Immature natural killer cell (primary cell): ENCODE results near the gene SLC7A11. TPM values are rescaled to one million over a fixed set of nuclear protein-coding genes. Genes with fewer than 3 reads are reported as not detected.
"Not testable (repeated sequence)": the region's sequence is repeated elsewhere in the genome, so short reads cannot be mapped to it uniquely, and the experiment has no call there.

Experiments used
- DNase-seq, 3 donors: peaks; one replicate each; pipeline ENCODE4 v3.0.0; 2022; ENCODE audit warnings: mixed read lengths in 1 of 3
- H3K27ac Mint-ChIP-seq, 6 donors: one replicate each; pipeline ENCODE4 v1.8.0; 2020; ENCODE audit warnings: mixed read lengths in 6 of 6, mild to moderate bottlenecking in 5 of 6, inconsistent platforms in 4 of 6, moderate library complexity in 3 of 6
- H3K27me3 Mint-ChIP-seq, 3 donors: one replicate each; pipeline ENCODE4 v1.8.0; 2020 to 2021; ENCODE audit warnings: low read depth in 3 of 3, mild to moderate bottlenecking in 3 of 3, mixed read lengths in 3 of 3, moderate library complexity in 3 of 3, inconsistent platforms in 1 of 3
- H3K36me3 Mint-ChIP-seq, 3 donors: one replicate each; pipeline ENCODE4 v1.8.0; 2020; ENCODE audit warnings: mixed read lengths in 3 of 3, inconsistent platforms in 2 of 3, mild to moderate bottlenecking in 2 of 3
- H3K4me1 Mint-ChIP-seq, 2 donors: one replicate each; pipeline ENCODE4 v1.8.0; 2020; ENCODE audit warnings: inconsistent platforms in 2 of 2, mild to moderate bottlenecking in 2 of 2, mixed read lengths in 2 of 2, moderate library complexity in 1 of 2
- H3K4me3 Mint-ChIP-seq, 5 donors: one replicate each; pipeline ENCODE4 v1.8.0; 2020; ENCODE audit warnings: mild to moderate bottlenecking in 5 of 5, mixed read lengths in 5 of 5, inconsistent platforms in 3 of 5, moderate library complexity in 3 of 5
- H3K9me3 Mint-ChIP-seq, 6 donors: one replicate each; pipeline ENCODE4 v1.8.0; 2020; ENCODE audit warnings: mild to moderate bottlenecking in 6 of 6, mixed read lengths in 6 of 6, inconsistent platforms in 4 of 6, moderate library complexity in 3 of 6
- polyA plus RNA-seq, 3 donors: library from polyadenylated mRNA; unstranded; fragments of 300-500 nt; fragmentation: Illumina TruSeq; gene quantifications; one replicate each; pipeline ENCODE4 v1.2.3, GENCODE V29; 2021

SLC7A11 gene
- polyA plus RNA-seq, 3 donors from 2014 or later: not detected

DNA sequence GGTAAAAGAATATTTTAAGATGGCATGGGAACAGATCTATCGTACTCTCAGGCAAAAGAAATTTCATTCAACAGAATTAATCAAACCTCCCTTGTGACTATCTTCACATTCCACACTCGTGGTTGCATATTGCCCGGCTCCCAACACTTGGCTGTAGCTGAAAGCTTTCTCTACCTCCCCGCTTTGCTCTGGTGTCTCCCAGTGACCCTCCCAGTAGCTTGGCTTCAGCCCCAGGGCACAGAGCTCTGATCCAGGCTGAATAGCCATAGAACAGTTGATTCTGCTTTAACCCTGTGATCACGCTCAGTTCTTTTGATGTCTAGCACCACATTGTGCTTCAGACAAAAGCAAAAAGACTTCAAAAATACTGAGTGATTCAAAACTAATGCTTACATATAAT, 24.6 kb downstream of the SLC7A11 start:
- Mint-ChIP-seq H3K36me3 (no peaks in the 10 kb centered on the region), H3K4me1 (no peaks in the 10 kb centered on the region), H3K27me3 (peaks cover 0 to 2% (median 0%) of the 10 kb centered on the region in 3 donors), H3K4me3 (no peak overlapping the region), H3K9me3 (peaks cover 0 to 14% (median 3%) of the 10 kb centered on the region in 6 donors), H3K27ac (no peak overlapping the region)
- DNase-seq: no peak

DNA sequence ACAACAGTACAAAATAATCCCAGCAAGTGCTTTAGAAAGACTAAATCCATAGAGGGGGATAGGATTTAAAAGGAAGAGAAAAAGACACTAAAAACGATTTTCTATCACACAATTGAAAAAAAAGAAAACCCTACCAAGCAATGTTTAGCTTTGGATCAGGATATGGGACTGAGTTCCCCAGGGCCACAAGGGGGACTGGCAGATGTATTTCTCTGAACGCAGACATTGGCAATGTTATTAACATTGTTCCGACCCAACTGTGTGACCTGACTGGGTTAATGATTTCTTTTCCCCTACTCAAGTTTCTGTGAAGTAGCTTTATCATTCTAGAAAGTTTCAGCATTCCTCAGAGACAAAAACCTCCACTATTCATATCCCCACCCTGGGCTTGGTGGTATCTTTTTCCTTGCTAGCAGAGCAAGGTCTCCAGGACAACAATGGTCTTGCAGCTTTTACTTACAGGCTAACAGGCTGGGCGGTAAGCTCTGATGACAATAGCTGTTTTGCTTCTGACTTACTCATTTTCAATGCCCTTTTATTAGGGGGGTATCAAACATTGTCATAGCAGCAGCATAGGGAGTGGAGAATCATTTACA, 25.8 kb downstream of the SLC7A11 start:
- peaks cover 0 to 2% (median 0%) of the 10 kb centered on the region in 3 donors for H3K27me3 Mint-ChIP-seq
- DNase-seq: no peak
- H3K27ac Mint-ChIP-seq: no peak overlapping the region
- H3K36me3 Mint-ChIP-seq: no peaks in the 10 kb centered on the region
- H3K4me3 Mint-ChIP-seq: no peak overlapping the region
- H3K9me3 Mint-ChIP-seq: peaks cover 0 to 14% (median 3%) of the 10 kb centered on the region in 6 donors
- no peaks in the 10 kb centered on the region for H3K4me1 Mint-ChIP-seq

DNA sequence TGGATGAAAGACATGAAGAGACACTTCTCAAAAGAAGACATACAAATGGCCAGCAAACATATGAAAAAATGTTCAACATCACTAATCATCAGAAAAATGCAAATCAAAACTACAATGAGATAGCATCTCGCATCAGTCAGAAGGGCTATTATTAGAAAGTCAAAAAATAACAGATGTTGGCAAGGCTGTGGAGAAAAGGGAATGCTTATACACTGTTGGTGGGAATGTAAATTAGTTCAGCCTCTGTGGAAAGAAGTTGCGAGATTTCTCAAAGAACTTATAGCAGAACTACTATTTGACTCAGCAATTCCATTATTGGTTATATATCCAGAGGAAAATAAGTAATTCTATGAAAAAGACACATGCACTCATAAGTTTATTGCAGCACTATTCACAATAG, 31.6 kb downstream of the SLC7A11 start:
- not testable (repeated sequence) for DNase-seq, H3K4me3 Mint-ChIP-seq, H3K4me1 Mint-ChIP-seq, H3K36me3 Mint-ChIP-seq, H3K27me3 Mint-ChIP-seq, H3K27ac Mint-ChIP-seq
- peaks cover 0 to 11% (median 4%) of the 10 kb centered on the region in 6 donors for H3K9me3 Mint-ChIP-seq

DNA sequence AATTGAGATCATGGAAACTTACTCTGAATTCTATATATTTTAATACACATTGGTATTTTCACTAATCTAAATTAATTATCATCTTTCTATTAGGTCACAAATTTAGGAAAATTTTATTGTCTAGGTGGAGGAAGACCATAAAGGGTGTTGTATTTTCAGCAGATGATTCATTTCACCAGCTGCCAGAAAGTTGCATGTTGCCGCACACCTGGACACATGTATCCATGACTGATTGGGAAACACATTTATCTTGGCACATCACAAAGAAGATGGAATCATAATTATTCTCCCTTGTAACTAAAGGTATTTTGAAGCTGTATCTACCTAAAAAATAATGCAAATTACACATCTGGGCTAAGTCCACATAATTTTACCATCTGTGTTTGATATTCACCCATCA, 33.1 kb downstream of the SLC7A11 start:
- H3K9me3 Mint-ChIP-seq: peaks cover 0 to 11% (median 4%) of the 10 kb centered on the region in 6 donors
- H3K27me3 Mint-ChIP-seq: peaks cover 0 to 3% (median 0%) of the 10 kb centered on the region in 3 donors
- no peak for DNase-seq

DNA sequence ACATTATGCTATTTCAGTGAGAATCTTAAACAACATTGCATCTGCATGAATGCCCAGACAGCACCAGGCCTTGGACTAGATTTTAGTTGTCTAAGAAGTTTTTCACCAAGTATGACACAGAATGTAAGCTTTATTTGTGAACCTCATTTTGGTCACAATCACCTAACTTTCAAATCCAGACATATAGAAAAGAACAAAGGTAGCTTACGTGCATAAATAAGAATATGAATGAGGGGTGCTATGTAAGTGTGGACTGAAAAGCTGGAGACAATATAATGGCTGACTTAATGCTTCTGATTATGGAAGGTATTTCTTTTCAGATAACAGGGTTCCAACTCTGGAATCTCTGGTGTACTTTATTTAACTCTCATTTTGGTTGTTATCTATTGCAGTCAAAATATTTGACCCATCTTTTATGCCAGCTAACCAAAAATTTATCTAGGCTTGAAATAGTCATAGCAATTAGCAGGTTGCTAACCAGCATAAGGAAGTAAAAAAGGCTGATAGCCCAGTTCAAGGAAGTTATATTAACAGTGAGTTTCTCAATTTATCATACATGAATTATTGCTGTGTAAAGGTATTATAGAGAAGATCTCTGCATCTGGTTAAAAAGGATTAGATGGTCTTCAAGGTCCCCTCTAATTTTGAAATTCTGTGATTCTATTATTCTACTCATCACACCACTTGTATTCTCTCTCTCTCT, 36.5 kb downstream of the SLC7A11 start:
- Mint-ChIP-seq H3K27me3 (peaks cover 0 to 3% (median 0%) of the 10 kb centered on the region in 3 donors), H3K4me1 (no peaks in the 10 kb centered on the region), H3K27ac (no peak overlapping the region), H3K9me3 (peaks cover 0 to 10% (median 2%) of the 10 kb centered on the region in 6 donors), H3K36me3 (no peaks in the 10 kb centered on the region), H3K4me3 (no peak overlapping the region)
- no peak for DNase-seq

More for the DNA sequence above, 33.1 kb downstream of the SLC7A11 start:
- H3K36me3 Mint-ChIP-seq: no peaks in the 10 kb centered on the region
- no peaks in the 10 kb centered on the region for H3K4me1 Mint-ChIP-seq
- no peak overlapping the region for H3K4me3 Mint-ChIP-seq
- no peak overlapping the region for H3K27ac Mint-ChIP-seq

DNA sequence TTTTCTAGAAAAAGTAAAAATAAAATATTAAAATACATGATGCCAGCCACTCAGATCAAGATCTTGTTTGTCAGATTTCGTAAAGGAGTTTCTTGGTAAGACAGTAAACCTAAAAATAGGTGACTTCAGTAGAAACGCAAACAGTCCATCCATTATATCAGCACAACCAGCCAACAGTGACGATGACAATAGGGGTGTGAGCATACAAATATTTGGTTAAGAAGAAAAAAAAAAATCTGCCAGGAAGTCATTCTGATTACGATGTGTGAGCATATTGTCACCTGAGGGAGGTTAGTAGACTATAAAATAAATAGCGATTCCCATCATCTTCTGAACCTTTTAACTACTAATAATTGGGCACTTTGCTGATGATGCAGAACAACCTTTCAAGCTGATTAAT, 37.6 kb downstream of the SLC7A11 start:
- no peak overlapping the region for H3K27ac Mint-ChIP-seq
- no peak for DNase-seq
- H3K27me3 Mint-ChIP-seq: no peaks in the 10 kb centered on the region
- no peak overlapping the region for H3K4me3 Mint-ChIP-seq
- no peaks in the 10 kb centered on the region for H3K4me1 Mint-ChIP-seq
- H3K36me3 Mint-ChIP-seq: peaks cover 0 to 4% (median 0%) of the 10 kb centered on the region in 3 donors
- peaks cover 0 to 11% (median 2%) of the 10 kb centered on the region in 6 donors for H3K9me3 Mint-ChIP-seq

DNA sequence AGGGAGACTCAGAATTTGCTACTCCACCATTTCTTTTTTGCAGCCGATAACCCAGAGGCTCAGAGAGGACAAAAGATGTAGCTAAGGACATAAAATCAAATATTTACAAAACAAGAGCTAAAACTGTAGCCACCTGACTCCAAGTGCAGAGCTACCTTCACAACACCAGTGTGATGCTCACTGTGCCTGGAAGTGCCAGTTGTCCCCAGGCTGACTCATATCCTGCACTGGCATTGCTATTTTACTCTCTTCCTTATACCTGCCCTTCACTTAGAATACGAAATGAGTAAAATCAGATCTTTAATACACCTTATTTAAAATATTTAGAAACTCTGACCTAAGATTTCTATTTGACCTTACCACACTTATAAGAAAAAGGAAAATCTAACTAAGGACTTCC, 39.5 kb downstream of the SLC7A11 start:
- H3K4me1 Mint-ChIP-seq: no peaks in the 10 kb centered on the region
- DNase-seq: no peak
- H3K36me3 Mint-ChIP-seq: peaks cover 0 to 4% (median 0%) of the 10 kb centered on the region in 3 donors
- no peak overlapping the region for H3K4me3 Mint-ChIP-seq
- no peaks in the 10 kb centered on the region for H3K27me3 Mint-ChIP-seq
- no peak overlapping the region for H3K27ac Mint-ChIP-seq
- peaks cover 0 to 14% (median 4%) of the 10 kb centered on the region in 6 donors for H3K9me3 Mint-ChIP-seq

DNA sequence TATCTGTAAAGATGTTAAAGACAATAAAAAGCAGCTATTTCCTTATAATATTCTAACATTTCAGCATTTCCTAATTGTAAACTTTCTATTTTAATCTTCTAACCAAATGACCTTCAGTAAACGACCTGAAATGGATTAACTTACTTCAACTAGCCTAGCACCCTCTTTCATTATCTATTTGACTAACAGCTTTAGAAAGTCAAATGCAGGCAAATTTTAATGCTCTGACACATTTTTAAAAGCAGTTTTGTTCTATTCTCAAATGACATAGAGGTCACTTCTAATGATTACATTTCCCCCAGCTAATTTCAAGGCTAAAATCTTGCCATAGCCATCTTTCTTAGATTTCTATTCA, 41.9 kb downstream of the SLC7A11 start:
- no peak overlapping the region for H3K4me3 Mint-ChIP-seq
- peaks cover 1 to 18% (median 3%) of the 10 kb centered on the region in 6 donors for H3K9me3 Mint-ChIP-seq
- H3K36me3 Mint-ChIP-seq: peaks cover 0 to 4% (median 0%) of the 10 kb centered on the region in 3 donors
- DNase-seq: no peak
- H3K4me1 Mint-ChIP-seq: no peaks in the 10 kb centered on the region
- no peak overlapping the region for H3K27ac Mint-ChIP-seq
- H3K27me3 Mint-ChIP-seq: peaks cover 0 to 3% (median 0%) of the 10 kb centered on the region in 3 donors

DNA sequence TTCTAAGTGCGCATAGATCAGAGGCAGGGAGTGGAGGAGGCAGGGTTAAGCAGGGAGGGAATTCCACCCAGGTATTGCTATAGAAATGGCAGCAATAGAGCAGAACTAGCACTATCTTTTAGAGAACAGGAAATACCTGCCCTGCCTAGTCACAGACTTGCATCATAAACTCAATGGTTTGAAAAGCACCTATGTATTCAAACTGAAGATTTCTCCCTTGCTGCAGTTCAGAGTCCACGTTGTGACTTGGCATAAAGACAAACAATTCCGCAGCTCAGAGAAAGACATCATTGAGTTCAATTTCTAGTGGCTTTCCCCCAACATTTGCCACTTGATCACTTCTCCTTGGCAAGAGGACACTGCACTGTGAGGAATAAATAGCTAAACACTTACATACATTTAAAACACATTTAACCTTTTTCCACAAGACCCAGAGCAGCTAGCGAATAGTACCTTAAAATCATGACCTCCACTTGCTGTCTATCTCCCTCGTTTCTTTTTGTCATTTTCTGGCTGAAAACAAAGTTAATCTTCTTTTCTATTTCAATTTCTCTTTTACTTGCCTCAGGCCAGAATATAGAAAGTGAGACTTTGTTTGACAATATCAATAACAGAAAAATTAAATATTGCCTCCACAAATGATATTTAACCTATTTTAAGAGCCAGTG, 42.4 kb downstream of the SLC7A11 start:
- H3K4me1 Mint-ChIP-seq: no peaks in the 10 kb centered on the region
- H3K27me3 Mint-ChIP-seq: peaks cover 0 to 3% (median 0%) of the 10 kb centered on the region in 3 donors
- DNase-seq: no peak
- H3K36me3 Mint-ChIP-seq: peaks cover 0 to 4% (median 0%) of the 10 kb centered on the region in 3 donors
- H3K4me3 Mint-ChIP-seq: no peak overlapping the region
- H3K9me3 Mint-ChIP-seq: peaks cover 1 to 22% (median 3%) of the 10 kb centered on the region in 6 donors
- H3K27ac Mint-ChIP-seq: no peak overlapping the region

DNA sequence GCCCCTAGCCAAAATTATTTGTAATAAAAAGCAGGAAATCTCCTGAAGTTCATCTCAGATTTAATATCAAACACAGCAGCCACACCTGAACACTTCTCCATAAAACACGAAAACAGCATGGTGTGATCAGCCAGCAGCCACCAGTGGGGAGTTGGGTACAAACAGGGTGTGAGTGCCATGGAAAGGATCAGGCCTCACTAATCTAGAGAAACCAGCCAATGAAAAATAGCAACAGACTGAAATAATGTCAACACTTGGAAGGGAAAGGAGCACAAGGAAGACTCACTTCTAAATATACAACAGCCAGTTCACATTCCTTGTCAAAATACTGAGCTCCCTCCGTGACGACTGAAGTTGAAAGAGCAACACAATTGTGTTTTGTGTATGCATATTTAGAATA, 46.0 kb downstream of the SLC7A11 start:
- H3K4me1 Mint-ChIP-seq: no peaks in the 10 kb centered on the region
- peaks cover 0 to 4% (median 3%) of the 10 kb centered on the region in 3 donors for H3K36me3 Mint-ChIP-seq
- no peak for DNase-seq
- peaks cover 1 to 25% (median 7%) of the 10 kb centered on the region in 6 donors for H3K9me3 Mint-ChIP-seq
- peaks cover 0 to 4% (median 0%) of the 10 kb centered on the region in 3 donors for H3K27me3 Mint-ChIP-seq
- no peak overlapping the region for H3K27ac Mint-ChIP-seq
- no peak overlapping the region for H3K4me3 Mint-ChIP-seq

DNA sequence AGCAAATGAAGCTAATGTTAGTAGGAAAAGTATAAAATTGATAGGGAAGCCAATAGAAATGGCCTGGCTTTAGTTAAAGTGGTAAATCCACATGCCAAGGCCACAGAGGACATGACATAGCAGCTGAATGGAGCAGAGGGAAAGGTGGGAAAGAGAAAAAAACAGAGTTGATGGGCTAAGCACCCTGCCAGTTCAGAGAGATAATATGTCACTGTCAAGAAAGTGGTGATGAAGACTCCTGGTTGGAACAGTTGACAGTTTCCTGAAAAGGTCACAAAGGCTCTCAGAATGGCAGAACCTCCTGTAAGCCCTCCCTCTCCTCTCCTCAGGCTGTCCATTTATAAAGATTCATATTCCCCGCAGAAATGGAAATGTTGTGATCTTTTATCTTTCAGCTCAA, 48.2 kb downstream of the SLC7A11 start:
- DNase-seq: no peak
- peaks cover 0 to 4% (median 0%) of the 10 kb centered on the region in 3 donors for H3K27me3 Mint-ChIP-seq
- H3K4me1 Mint-ChIP-seq: no peaks in the 10 kb centered on the region
- H3K36me3 Mint-ChIP-seq: peaks cover 0 to 3% (median 0%) of the 10 kb centered on the region in 3 donors
- no peak overlapping the region for H3K4me3 Mint-ChIP-seq
- peaks cover 1 to 26% (median 7%) of the 10 kb centered on the region in 6 donors for H3K9me3 Mint-ChIP-seq
- H3K27ac Mint-ChIP-seq: no peak overlapping the region

DNA sequence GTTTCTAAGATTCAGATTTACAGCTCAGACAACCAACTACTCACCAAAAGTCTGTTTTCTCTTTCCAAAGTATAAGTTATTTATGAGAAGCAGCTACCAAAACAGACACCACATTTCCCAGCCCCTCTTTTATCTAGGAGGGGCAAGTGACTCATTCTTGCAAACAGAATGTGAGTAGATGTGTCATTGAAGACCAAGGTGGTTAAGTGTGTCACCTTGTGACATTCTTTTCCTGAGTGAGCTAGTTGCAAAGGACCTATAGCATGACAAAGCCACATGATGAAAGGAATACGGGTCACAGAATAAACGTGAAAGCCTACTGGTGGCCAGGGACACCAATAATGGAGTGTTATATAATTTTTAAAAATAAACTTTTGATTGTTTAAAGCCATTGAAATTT, 50.0 kb downstream of the SLC7A11 start:
- Mint-ChIP-seq H3K9me3 (peaks cover under 1 to 26% (median 5%) of the 10 kb centered on the region in 6 donors), H3K36me3 (peaks cover 0 to 3% (median 0%) of the 10 kb centered on the region in 3 donors), H3K27me3 (peaks cover 0 to 4% (median 0%) of the 10 kb centered on the region in 3 donors), H3K4me3 (no peak overlapping the region), H3K27ac (no peak overlapping the region), H3K4me1 (no peaks in the 10 kb centered on the region)
- DNase-seq: no peak

DNA sequence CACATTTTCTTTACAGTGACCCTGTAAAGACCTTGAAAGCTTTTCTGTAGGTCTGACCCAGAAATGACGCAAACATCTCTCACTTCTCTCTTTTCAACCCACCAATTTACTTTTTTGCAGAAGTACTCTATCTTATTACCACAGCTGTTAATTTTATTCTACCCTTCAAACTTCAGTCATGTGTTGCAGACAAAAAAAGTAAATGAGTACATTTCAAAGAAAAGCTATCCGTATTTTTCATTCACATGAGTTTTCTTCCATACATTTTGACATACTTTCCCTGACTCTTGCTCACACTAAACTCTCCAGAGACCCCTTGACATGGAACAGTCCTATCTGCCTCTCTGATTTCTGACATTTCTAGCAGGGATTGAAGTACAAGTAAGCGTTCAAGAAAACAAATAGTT, 51.7 kb downstream of the SLC7A11 start:
- no peak overlapping the region for H3K4me3 Mint-ChIP-seq

DNA sequence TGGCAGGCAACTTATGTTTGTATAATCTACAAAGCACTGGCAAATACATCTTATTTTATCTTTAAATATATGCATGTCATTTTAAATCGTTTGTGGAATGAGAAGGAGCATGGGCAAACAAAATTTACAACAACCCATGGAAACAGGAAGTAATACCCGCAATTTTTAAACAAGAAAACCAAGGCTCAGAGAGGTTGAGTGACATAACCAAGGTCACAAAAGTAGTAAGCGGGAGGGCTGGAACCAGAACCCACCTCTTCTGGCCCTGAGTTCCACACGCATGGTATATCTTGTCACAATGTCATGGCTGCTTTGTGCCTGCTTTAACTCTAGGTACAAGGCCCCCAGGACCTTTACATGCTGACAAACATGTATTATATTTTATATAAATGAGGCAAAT, 52.9 kb downstream of the SLC7A11 start:
- Mint-ChIP-seq H3K9me3 (peaks cover 0 to 17% (median 10%) of the 10 kb centered on the region in 6 donors), H3K4me1 (no peaks in the 10 kb centered on the region), H3K27me3 (peaks cover 0 to 3% (median 1%) of the 10 kb centered on the region in 3 donors), H3K4me3 (no peak overlapping the region), H3K27ac (no peak overlapping the region), H3K36me3 (peaks cover 0 to 3% (median 0%) of the 10 kb centered on the region in 3 donors)
- no peak for DNase-seq

More for the DNA sequence above, 51.7 kb downstream of the SLC7A11 start:
- Mint-ChIP-seq H3K4me1 (no peaks in the 10 kb centered on the region), H3K9me3 (peaks cover 0 to 24% (median 10%) of the 10 kb centered on the region in 6 donors), H3K27me3 (peaks cover 0 to 3% (median 1%) of the 10 kb centered on the region in 3 donors), H3K36me3 (peaks cover 0 to 3% (median 0%) of the 10 kb centered on the region in 3 donors), H3K27ac (no peak overlapping the region)
- DNase-seq: no peak
